ENCODE data around the gene B3GALT4. TPM values are rescaled to one million over a fixed set of nuclear protein-coding genes. Genes with fewer than 3 reads are reported as not detected.

Gene B3GALT4
- total and polyA plus RNA-seq, 2 of the 13 experiments (the other 11 are each of a cell fraction or from before 2014, with no cell fraction given), result 0.04 to 0.27 TPM

- 0 out of 2 replicates have a peak, but pooled peaks have one; percentile 53 for TF ChIP-seq ZBTB44 (CRISPR knock-in tag; IDR thresholded peaks at IDR 0.05)
- TF ChIP-seq MTF2 (CRISPR knock-in tag; IDR thresholded peaks at IDR 0.05; ENCODE audit: borderline replicate concordance), result 0 out of 2 replicates have a peak, but pooled peaks have one; percentile 65
- peak; percentile 63; the same call in 1 of the 2 replicates for TF ChIP-seq CREB3 (CRISPR knock-in tag; IDR thresholded peaks at IDR 0.05)
- TF ChIP-seq BCLAF1 (IDR thresholded peaks at IDR 0.05), result no peak
- TF ChIP-seq ZNF660 (CRISPR knock-in tag; IDR thresholded peaks at IDR 0.05; ENCODE audit: borderline replicate concordance, low read depth), result 0 out of 2 replicates have a peak, but pooled peaks have one; percentile 5
- TF ChIP-seq REPIN1 (CRISPR knock-in tag; IDR thresholded peaks at IDR 0.05; ENCODE audit: borderline replicate concordance, low read depth), result peak; percentile 69
- TF ChIP-seq ZSCAN5A (CRISPR knock-in tag; IDR thresholded peaks at IDR 0.05; ENCODE audit: borderline replicate concordance), result peak; percentile 85
- peak; percentile 87 for TF ChIP-seq HOXA3 (CRISPR knock-in tag; IDR thresholded peaks at IDR 0.05)
- peak; percentile 72; the same call in 1 of the 2 replicates for TF ChIP-seq NFKB2 (CRISPR knock-in tag; IDR thresholded peaks at IDR 0.05; ENCODE audit: borderline replicate concordance)
- peak; percentile 83; the same call in 1 of the 2 replicates for TF ChIP-seq ZNF337 (CRISPR knock-in tag; IDR thresholded peaks at IDR 0.05; ENCODE audit: borderline replicate concordance, low read depth)
- TF ChIP-seq, protein P1, sequence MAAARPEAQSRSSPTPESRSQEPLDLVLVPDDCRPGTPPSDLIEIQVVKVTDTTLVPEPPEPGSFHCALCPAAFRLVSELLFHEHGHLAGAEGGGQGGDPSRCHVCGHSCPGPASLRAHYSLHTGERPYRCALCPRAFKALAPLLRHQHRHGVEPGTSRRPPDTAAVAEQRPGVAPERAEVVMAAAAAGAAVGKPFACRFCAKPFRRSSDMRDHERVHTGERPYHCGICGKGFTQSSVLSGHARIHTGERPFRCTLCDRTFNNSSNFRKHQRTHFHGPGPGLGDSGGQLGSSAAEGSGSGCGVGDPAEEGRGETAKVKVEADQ (CRISPR knock-in tag; IDR thresholded peaks at IDR 0.05; ENCODE audit: borderline replicate concordance), result peak; percentile 84
- peak; percentile 54 for TF ChIP-seq TFDP2 (CRISPR knock-in tag; IDR thresholded peaks at IDR 0.05)
- TF ChIP-seq GPN1 (CRISPR knock-in tag; IDR thresholded peaks at IDR 0.05; ENCODE audit: borderline replicate concordance), result 0 out of 2 replicates have a peak, but pooled peaks have one; percentile 17
- TF ChIP-seq, protein P2, sequence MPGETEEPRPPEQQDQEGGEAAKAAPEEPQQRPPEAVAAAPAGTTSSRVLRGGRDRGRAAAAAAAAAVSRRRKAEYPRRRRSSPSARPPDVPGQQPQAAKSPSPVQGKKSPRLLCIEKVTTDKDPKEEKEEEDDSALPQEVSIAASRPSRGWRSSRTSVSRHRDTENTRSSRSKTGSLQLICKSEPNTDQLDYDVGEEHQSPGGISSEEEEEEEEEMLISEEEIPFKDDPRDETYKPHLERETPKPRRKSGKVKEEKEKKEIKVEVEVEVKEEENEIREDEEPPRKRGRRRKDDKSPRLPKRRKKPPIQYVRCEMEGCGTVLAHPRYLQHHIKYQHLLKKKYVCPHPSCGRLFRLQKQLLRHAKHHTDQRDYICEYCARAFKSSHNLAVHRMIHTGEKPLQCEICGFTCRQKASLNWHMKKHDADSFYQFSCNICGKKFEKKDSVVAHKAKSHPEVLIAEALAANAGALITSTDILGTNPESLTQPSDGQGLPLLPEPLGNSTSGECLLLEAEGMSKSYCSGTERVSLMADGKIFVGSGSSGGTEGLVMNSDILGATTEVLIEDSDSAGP (CRISPR knock-in tag; IDR thresholded peaks at IDR 0.05; ENCODE audit: borderline replicate concordance), result peak; percentile 82; the same call in 1 of the 2 replicates
- no peak for TF ChIP-seq KAT2B (IDR thresholded peaks at IDR 0.05; ENCODE audit: borderline replicate concordance, low read depth, low read length)
Measured at GRCh38 chr6:33271468-33272274, 5.3 kb upstream of the B3GALT4 start, which contains the start of the genes RPS18 and VPS52 (continued).
